HepG2 (cell line): ENCODE results near the gene ZNF3. TPM values are rescaled to one million over a fixed set of nuclear protein-coding genes. Genes with fewer than 3 reads are reported as not detected.

ENCODE experiments used
- CREB1 ChIP-seq, 2 experiments: fragments of 450-650 bp in 1 of 2; IDR thresholded peaks; 2 replicates each; pipeline ENCODE4 v1.6.1; 2016 to 2017; ENCODE audit warnings: control low read depth in 1 of 2, mild to moderate bottlenecking in 1 of 2, missing compliant biosample characterization in 1 of 2, missing genetic modification characterization in 1 of 2
- HNF1B ChIP-seq: sonication (generic); formaldehyde crosslinking; IDR thresholded peaks from 2 replicates; pipeline ENCODE4 v1.5.1; 2020; ENCODE audit warnings: mild to moderate bottlenecking, moderate library complexity, missing genetic modification reagents
- KIAA2018 ChIP-seq: sonication (generic); formaldehyde crosslinking; IDR thresholded peaks from 2 replicates; pipeline ENCODE4 v1.5.0; 2020; ENCODE audit warnings: mild to moderate bottlenecking, missing genetic modification reagents, borderline replicate concordance
- NAIF1 ChIP-seq: sonication (generic); formaldehyde crosslinking; IDR thresholded peaks from 2 replicates; pipeline ENCODE4 v1.5.0; 2020; ENCODE audit warnings: mild to moderate bottlenecking, missing genetic modification reagents, borderline replicate concordance
- RNF219 ChIP-seq: sonication (generic); formaldehyde crosslinking; IDR thresholded peaks from 2 replicates; pipeline ENCODE4 v1.5.0; 2020; ENCODE audit warnings: mild to moderate bottlenecking, missing genetic modification reagents
- SIN3B ChIP-seq: fragments of 150-350 bp; IDR thresholded peaks from 2 replicates; pipeline ENCODE4 v1.6.1; 2014; ENCODE audit warnings: low read length
- SIX1 ChIP-seq: sonication (generic); formaldehyde crosslinking; IDR thresholded peaks from 2 replicates; pipeline ENCODE4 v1.4.0; 2020; ENCODE audit warnings: missing genetic modification reagents, borderline replicate concordance
- TARDBP ChIP-seq: sonication (generic); formaldehyde crosslinking; IDR thresholded peaks from 2 replicates; pipeline ENCODE4 v1.8.0; 2022; ENCODE audit warnings: mild to moderate bottlenecking, missing genetic modification reagents
- XRCC5 ChIP-seq: fragments of 200-400 bp; formaldehyde crosslinking; optimal IDR thresholded peaks from 2 replicates; pipeline ENCODE3; 2017; ENCODE audit warnings: mild to moderate bottlenecking, low read length
- ZNF317 ChIP-seq: sonication (generic); formaldehyde crosslinking; IDR thresholded peaks from 2 replicates; pipeline ENCODE4 v1.5.0; 2020; ENCODE audit warnings: mild to moderate bottlenecking, missing genetic modification reagents
- ZNF710 ChIP-seq: sonication (generic); formaldehyde crosslinking; IDR thresholded peaks from 2 replicates; pipeline ENCODE4 v1.5.0; 2020; ENCODE audit warnings: mild to moderate bottlenecking, missing genetic modification reagents, borderline replicate concordance
- ZNF740 ChIP-seq: sonication (generic); formaldehyde crosslinking; IDR thresholded peaks from 2 replicates; pipeline ENCODE4 v1.4.0; 2020; ENCODE audit warnings: missing genetic modification reagents
- polyA plus RNA-seq, 8 experiments: library from polyadenylated mRNA; depleted of rRNA in 3 of 8; stranded (reverse) in 7 of 8; unstranded in 1 of 8; fragments of >200 nt; fragmentation: Illumina TruSeq in 4 of 8; extraction: Trizol in 4 of 8; gene quantifications; 2 replicates each; pipeline versions ENCODE4 v1.2.1 to v1.2.3, GENCODE V29; 2011 to 2016; ENCODE audit warnings: low read depth in 4 of 8, missing spikeins in 1 of 8, mixed read lengths in 1 of 8; ENCODE audit not compliant: insufficient read depth in 1 of 8
- total RNA-seq, 5 experiments: library from RNA; depleted of rRNA; stranded (reverse); fragments of >200 nt; fragmentation: Illumina TruSeq; extraction: Trizol; gene quantifications; 2 replicates each; pipeline ENCODE4 v1.2.3, GENCODE V29; 2016; ENCODE audit warnings: low read depth in 1 of 5

ZNF3 gene
- total and polyA plus RNA-seq, 2 of the 13 experiments (the other 11 are each of a cell fraction or from before 2014, with no cell fraction given), result 33.7 to 56.9 TPM

GRCh38 chr7:100101016-100101862, 19.7 kb upstream of the ZNF3 start, which contains the start of the genes AP4M1 and MCM7 (continued):
- TF ChIP-seq RNF219 (CRISPR knock-in tag) (no peak), SIN3B (peak; percentile 92), CREB1 (IDR thresholded peaks at IDR 0.05) (peak; percentile 76), CREB1 (CRISPR knock-in tag; IDR thresholded peaks at IDR 0.05) (peak; percentile 80), KIAA2018 (CRISPR knock-in tag) (no peak), TARDBP (peak; percentile 62; the same call in 1 of the 2 replicates), NAIF1 (CRISPR knock-in tag) (no peak; the same call in 1 of the 2 replicates), HNF1B (CRISPR knock-in tag) (no peak), ZNF710 (no peak), XRCC5 (no peak), ZNF740 (CRISPR knock-in tag) (no peak), SIX1 (CRISPR knock-in tag) (no peak), ZNF317 (CRISPR knock-in tag) (peak; percentile 48; the same call in 1 of the 2 replicates)
